Measurements from ENCODE around the gene CNOT1.
"Not testable (repeated sequence)": the region's sequence is repeated elsewhere in the genome, so short reads cannot be mapped to it uniquely, and the experiment has no call there.

The CNOT1 gene

GRCh38 chr16:58637021-58637420 is 7.4 kb upstream of the CNOT1 start:
- DNase-seq: not testable (repeated sequence)

- no peak for DNase-seq
Measured at GRCh38 chr16:58636466-58636865, 6.8 kb upstream of the CNOT1 start.

GRCh38 chr16:58635502-58635901 is 5.9 kb upstream of the CNOT1 start:
- DNase-seq: no peak

GRCh38 chr16:58634265-58634802 is 4.7 kb upstream of the CNOT1 start:
- no peak for DNase-seq

GRCh38 chr16:58628845-58629732 is 537 bp downstream of the CNOT1 start:
- no peak for DNase-seq

- no peak for DNase-seq
Measured at GRCh38 chr16:58624209-58624608, 5.4 kb downstream of the CNOT1 start.

GRCh38 chr16:58620396-58620795 is 9.2 kb downstream of the CNOT1 start:
- no peak for DNase-seq

GRCh38 chr16:58615280-58615679 is 14.3 kb downstream of the CNOT1 start:
- DNase-seq: no peak

GRCh38 chr16:58614860-58615259 is 14.8 kb downstream of the CNOT1 start:
- no peak for DNase-seq

- DNase-seq: no peak
Measured at GRCh38 chr16:58614212-58614611, 15.4 kb downstream of the CNOT1 start.

GRCh38 chr16:58612965-58613364 is 16.7 kb downstream of the CNOT1 start:
- not testable (repeated sequence) for DNase-seq

GRCh38 chr16:58608601-58609136 is 21.0 kb downstream of the CNOT1 start:
- DNase-seq: no peak

- DNase-seq: no peak
Measured at GRCh38 chr16:58605562-58605961, 24.1 kb downstream of the CNOT1 start.

GRCh38 chr16:58591083-58591482 is 38.5 kb downstream of the CNOT1 start:
- DNase-seq: no peak

GRCh38 chr16:58589326-58589905 is 40.2 kb downstream of the CNOT1 start:
- DNase-seq: no peak

GRCh38 chr16:58588406-58588805 is 41.2 kb downstream of the CNOT1 start:
- no peak for DNase-seq

GRCh38 chr16:58586340-58587030 is 43.1 kb downstream of the CNOT1 start:
- no peak for DNase-seq

- DNase-seq: no peak
Measured at GRCh38 chr16:58584831-58585505, 44.7 kb downstream of the CNOT1 start.

GRCh38 chr16:58582971-58583765 is 46.5 kb downstream of the CNOT1 start:
- DNase-seq: no peak

GRCh38 chr16:58582133-58582532 is 47.5 kb downstream of the CNOT1 start:
- DNase-seq: no peak

GRCh38 chr16:58579587-58579986 is 50.0 kb downstream of the CNOT1 start:
- DNase-seq: no peak

- no peak for DNase-seq
Measured at GRCh38 chr16:58578642-58579041, 51.0 kb downstream of the CNOT1 start.
